ENCODE data around the gene FTMT.
"Not testable (repeated sequence)": the region's sequence is repeated elsewhere in the genome, so short reads cannot be mapped to it uniquely, and the experiment has no call there.

FTMT gene

DNA sequence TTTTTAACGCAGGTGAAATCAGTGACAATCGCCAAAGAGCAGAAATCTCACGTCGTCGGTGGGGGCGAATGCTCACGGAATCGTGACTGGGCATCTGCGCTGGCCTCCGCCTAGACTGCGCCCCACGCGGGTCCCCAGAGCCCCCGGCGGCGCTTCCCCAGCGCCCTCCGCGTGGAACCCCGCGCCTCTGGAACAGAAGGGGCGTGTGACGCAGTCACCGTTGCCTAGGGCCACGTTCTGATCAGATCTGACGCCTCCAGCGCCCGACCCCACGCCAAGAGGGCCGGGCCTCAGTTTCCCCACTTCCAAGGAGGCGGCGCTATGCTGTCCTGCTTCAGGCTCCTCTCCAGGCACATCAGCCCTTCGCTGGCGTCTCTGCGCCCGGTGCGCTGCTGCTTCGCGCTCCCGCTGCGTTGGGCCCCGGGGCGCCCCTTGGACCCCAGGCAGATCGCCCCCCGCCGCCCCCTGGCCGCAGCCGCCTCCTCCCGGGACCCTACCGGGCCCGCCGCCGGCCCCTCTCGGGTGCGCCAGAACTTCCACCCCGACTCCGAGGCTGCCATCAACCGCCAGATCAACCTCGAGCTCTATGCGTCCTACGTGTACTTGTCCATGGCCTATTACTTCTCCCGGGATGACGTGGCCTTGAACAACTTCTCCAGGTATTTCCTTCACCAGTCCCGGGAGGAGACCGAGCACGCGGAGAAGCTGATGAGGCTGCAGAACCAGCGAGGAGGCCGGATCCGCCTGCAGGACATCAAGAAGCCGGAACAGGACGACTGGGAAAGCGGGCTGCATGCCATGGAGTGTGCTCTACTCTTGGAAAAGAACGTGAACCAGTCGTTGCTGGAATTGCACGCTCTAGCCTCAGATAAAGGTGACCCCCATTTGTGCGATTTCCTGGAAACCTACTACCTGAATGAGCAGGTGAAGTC lies at the start of gene FTMT:
FTMT (plus strand) TSS at position 240 of the 932 bp plus-strand sequence; CDS start at position 322, 82 bp downstream.
- no peak for DNase-seq

DNA sequence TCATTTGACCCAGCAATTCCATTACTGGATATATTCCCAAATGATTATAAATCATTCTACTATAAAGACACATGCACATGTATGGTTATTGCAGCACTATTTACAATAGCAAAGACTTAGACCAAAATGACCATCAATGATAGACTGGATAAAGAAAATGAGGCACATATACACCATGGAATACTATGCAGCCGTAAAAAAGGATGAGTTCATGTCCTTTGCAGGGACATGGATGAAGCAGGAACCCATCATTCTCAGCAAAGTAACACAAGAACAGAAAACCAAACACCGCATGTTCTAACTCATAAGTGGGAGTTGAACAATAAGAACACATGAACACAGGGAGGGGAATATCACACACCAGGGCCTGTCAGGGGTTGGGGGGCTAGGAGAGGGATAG lies 46.4 kb upstream of the FTMT start:
- DNase-seq: not testable (repeated sequence)

DNA sequence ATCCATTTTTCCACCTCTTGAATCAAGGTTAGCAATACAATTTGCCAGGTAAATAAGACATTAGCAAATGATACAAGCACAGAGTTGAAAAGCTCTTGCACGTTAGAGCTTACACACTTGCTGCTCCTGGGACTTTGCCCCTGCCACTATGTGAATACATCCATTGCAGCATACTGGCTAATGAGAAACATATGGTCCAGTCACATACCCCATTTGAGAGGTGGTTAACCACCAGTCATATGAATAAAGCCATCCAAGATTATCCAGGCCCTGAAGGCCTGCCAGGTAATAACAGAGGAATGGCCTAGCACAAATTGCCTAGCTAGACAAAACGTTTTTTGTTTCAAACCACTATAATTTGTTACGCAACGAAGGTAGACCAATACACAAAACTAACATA lies 45.8 kb upstream of the FTMT start:
- DNase-seq: no peak

- no peak for DNase-seq
Observed at GRCh38 chr5:121816164-121816563, 35.5 kb upstream of the FTMT start.

- no peak for DNase-seq
Observed at GRCh38 chr5:121819682-121820261, 31.9 kb upstream of the FTMT start.

DNA sequence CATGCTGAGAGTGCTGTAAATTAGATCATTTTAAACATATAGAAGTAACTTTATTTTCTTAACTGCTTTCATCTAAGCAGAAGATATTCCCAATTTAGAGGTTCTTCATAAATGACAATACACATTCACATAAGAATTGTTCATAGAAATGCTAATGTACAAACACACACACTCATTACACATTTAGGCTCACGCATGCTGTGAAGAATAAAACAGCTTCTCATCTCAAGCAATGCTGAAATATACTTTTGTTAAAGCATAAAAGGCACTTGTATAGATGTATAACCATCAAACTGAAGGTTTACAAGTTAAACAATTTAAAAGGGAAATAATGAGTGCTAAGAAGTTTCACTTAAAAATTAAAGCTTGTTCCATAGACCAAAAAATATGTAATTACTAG lies 18.1 kb upstream of the FTMT start:
- DNase-seq: no peak

DNA sequence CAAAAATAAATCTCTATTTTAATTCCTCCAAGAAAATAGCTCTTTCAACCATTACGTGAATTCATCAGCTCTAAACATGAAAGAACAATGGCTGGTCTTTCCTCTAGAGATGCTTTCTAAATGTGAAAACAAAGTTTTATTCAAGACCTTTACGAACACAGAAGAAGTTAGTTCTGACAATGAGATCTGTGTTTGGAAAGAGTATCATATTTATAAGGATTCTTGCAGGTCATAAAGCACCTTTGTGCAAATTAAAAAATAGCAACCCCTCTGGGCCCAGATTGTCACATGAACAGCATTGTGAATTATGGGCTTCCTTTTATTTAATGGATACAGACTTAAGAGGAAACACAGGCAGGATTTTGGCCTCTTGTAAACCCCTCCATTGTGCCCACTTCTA lies 17.7 kb upstream of the FTMT start:
- no peak for DNase-seq

- no peak for DNase-seq
Observed at GRCh38 chr5:121841892-121842291, 9.8 kb upstream of the FTMT start.

- no peak for DNase-seq
Observed at GRCh38 chr5:121850272-121850671, 1.4 kb upstream of the FTMT start.

- no peak for DNase-seq
Observed at GRCh38 chr5:121853850-121854249, 2.2 kb downstream of the FTMT start.

DNA sequence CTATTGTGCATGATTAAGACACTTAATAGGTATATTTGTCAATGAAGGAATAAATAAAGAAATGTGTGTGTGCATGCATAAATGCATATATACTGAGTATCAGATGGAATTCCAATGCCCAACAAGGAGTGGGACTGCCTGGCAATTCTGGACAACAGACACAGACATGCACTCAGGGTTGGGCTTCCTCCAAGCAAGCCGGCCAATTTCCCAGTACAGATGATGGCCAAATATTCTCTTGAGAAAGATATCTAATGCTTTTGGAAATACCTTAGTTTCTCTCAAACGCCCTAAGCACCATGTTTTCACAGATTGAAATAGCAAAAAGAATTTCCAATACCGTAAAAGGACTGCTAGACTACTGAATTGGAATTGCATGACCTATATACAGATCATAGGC lies 11.1 kb downstream of the FTMT start:
- DNase-seq: no peak

GRCh38 chr5:121863753-121864285 lies 12.1 kb downstream of the FTMT start:
- DNase-seq: no peak

DNA sequence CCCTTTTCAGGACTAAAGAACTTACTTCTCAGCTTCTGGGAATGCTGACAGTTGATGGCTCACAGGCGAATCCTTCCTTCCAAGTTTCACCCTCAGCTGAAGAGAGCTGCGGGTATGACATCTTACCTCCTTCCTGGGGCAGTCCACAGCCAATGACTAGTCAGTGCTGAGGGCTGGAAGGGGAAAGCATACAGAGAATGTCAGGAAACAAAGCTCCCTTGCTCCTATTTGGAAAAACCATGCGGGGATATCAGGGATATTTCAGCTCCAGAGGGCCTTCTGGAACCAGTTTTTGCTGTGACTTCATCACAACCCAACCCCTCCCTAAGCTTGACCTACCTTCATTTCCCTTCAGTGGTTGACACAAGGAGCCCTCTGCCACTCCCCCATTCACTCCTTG lies 15.7 kb downstream of the FTMT start:
- no peak for DNase-seq

DNA sequence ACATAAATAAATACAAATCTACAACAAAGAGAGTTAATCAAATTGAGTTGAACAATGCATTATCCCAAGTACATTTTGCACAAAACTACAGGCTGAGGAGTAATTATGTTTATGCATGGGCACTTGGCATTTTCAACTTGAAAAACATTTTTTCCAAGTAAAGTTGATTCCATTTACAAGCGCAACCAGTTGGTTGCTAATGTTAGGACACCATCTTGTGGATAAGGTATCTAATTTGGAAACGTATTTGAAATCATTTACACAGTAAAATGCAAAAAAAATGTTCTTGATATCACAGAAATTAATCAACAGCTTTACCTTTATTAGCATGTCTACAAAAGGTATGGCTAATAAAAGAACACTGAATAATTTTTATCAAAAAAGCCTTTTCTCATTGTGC lies 18.8 kb downstream of the FTMT start:
- DNase-seq: no peak

GRCh38 chr5:121872856-121873255 lies 21.2 kb downstream of the FTMT start:
- no peak for DNase-seq

DNA sequence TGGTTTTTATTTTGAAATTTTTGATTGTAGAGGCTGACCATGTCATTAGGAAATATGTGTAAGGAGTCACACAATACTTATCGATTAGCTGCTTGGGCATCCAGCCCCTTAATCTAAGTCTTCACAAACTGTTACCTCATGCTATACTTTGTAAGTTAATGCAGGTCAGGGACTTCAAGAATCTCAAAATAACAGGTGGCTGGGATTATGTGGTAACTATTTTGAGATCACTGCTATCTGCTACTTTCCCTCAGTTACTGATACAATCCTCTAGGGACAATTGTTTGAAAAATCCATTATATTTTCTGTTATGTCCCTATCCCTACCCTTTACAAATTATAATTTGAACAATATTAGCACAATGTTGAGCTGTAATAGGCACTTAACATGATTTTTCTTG lies 21.7 kb downstream of the FTMT start:
- no peak for DNase-seq

- DNase-seq: no peak
Observed at GRCh38 chr5:121885630-121886029, 33.9 kb downstream of the FTMT start.

DNA sequence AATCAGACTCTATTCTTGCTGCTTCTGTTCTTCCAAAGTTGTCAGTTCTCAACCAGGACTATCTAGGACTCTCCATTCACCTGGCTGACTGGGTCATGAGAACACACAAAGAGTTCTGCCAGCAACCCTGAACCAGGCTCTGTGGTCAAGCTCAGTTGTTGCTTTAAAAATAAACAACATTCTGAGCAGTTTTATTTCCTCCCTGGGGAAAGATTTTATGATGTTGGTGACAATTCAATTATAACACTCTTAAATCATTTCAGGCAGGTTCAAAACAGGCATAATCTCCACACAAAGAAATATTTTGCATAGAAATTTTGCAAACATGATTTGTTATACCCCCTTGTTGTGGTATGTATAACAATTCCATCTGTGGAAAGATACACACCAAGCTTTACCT lies 36.0 kb downstream of the FTMT start:
- DNase-seq: no peak

DNA sequence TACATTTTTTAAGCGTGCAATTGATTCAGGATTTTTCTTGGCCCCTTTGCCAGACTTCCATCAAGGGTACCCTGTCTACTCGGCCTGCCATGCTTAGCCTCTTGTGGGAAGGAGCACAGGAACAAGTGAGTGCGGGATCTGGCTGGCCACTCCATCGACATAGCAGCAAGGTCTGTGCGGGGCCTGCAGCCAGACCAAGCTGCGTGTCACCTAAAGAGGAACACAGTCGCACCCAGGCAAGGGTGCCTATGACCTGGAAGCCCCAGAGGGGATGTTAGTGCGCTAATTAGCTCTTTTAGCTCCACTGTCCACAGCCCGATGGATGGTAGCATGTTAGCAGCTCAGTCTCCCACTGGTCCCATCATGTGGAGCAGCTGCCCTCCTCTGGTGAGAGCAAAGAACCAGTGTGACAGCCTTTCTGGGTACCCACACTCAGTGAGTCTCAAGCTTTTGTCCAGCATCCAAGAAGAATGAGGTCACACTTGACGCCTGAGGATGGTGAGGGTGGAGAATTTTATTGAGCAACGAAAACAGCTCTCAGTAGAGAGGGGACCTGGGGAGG lies 38.7 kb downstream of the FTMT start:
- DNase-seq: no peak

DNA sequence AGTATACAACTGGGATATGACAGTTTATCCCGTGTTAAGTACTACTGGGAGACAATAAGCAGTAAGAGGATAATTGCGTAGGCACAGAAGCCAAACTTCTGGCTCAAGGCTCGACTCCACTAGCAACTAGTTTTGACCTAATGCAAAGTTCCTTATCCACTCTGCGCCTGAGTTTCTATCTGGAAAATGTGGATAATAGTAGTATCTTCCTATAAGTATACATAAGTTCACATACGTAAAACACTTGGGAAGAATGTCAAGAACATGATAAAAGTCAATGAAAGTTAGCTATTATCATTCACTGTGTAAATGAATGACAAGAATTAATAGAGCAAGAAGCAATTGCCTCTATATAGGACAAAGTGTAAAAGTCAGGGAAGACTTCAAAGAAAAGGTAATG lies 45.7 kb downstream of the FTMT start:
- no peak for DNase-seq

- no peak for DNase-seq
Observed at GRCh38 chr5:121899346-121899745, 47.7 kb downstream of the FTMT start.
